GM19328 (cell line): ENCODE measurements around the gene ZIC5.

Source experiments
- ATAC-seq: cut with Tn5 transposase; IDR thresholded peaks from one replicate; pipeline ENCODE4 v1.9.1; 2021; ENCODE audit warnings: mild to moderate bottlenecking, moderate library complexity; ENCODE audit not compliant: unreplicated experiment

ZIC5 gene

DNA sequence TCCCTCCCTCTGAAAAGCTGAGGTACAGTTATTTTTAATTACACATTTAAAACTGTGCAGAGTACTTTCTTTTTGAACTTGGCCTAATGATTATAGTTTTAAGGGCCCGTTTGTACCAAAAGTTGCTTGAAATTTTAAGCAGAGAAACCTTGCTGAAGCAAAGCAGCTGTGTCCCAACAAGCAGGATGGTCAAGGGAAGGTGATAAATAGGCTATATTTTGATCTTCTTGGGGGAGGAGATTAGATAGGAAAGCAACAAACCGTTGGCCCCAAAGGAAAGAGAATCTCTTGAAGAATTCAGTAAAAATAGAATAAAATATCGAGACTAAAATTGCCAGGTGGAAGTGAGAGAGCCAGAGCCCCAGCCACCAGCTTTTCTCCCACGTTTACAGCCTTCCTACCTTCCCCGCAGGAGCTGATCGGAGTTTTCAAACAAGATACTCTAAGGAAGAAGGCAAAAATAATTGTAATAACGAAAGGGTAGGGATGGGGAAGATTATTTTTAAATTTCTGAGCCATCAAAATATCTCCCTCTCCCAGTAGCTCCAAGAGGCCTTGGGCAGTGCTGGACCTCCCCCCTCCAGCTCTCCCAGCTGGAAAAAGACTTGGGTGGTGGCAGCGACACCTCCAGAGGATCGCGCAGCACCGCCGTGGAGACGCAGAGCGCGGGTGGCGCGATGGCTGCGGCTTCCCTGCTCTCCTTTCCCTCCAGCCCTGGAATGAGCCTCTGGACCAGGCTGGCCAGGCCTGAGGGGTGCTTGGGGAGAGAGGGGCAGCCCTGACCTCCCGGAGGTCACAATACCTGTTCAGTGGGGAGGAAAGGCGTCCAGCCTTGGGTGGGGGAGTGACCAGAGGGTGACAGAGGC is 15.8 kb upstream of the ZIC5 start:
- no peak for ATAC-seq

DNA sequence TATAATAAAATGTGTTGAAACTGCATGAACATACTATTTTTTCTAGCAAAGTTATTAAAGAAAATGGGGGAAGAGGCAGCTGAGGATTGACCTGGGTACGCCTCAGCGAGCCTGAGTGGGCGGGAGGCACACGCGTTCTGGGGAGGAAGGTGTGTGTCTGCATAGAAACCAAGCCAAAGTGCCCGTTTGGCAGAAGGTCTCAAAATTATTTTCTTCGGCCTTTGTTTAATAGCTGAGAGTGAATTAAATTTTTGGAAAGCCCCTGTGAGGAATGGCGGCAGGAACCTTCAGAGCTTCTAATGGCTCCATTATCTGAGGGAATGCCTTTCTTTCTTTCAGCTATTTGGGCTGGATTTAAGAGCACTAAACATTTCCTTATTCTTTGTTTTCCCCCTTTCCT is 15.2 kb upstream of the ZIC5 start:
- no peak for ATAC-seq

DNA sequence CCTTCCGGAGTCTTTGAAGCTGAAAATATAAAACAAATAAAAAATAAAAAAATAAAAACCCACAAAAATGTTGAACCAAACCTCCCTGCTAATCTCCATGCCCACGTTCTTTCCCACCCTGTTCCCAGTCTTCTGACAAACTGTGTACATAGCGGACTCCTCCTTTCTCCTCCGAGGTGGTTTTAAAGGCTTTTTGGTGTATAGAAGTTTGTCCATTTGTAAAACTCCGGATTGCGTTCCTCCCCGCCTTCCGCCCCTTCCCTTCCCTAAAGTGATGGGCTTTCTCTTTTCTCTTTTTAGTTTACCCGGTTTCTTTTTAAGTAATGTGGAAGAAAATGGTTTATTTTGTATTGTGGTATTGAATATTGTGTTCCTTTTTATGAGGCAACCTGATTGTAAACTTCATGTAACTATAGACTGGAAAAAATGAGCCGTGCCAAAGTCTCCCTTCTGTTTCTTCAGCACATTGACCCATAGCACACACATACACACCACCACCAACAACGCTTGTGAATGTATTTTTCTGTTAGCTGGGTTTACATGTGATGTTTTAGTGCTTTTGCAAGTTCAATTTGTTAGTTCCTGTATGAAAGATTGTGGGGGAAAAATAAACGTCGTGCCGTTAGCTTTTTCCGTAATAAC is 14.4 kb upstream of the ZIC5 start:
- no peak for ATAC-seq

DNA sequence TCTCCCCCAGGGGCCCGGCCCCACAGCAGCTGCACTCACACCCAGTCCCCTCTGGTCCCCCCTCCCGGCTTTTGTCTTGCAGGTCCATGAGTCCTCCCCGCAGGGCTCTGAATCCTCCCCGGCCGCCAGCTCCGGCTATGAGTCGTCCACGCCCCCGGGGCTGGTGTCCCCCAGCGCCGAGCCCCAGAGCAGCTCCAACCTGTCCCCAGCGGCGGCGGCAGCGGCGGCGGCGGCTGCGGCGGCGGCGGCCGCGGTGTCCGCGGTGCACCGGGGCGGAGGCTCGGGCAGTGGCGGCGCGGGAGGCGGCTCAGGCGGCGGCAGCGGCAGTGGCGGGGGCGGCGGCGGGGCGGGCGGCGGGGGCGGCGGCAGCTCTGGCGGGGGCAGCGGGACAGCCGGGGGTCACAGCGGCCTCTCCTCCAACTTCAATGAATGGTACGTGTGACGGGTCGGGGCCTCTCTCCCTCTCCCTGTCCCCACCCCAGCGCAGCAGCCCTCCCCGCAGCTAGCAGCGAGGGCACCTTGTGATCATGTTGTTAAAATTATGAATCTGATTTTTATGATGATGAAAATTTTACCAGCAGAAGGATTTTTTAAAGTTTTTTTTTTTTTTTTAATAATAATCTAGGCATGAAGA is 13.8 kb upstream of the ZIC5 start:
- no peak for ATAC-seq

DNA sequence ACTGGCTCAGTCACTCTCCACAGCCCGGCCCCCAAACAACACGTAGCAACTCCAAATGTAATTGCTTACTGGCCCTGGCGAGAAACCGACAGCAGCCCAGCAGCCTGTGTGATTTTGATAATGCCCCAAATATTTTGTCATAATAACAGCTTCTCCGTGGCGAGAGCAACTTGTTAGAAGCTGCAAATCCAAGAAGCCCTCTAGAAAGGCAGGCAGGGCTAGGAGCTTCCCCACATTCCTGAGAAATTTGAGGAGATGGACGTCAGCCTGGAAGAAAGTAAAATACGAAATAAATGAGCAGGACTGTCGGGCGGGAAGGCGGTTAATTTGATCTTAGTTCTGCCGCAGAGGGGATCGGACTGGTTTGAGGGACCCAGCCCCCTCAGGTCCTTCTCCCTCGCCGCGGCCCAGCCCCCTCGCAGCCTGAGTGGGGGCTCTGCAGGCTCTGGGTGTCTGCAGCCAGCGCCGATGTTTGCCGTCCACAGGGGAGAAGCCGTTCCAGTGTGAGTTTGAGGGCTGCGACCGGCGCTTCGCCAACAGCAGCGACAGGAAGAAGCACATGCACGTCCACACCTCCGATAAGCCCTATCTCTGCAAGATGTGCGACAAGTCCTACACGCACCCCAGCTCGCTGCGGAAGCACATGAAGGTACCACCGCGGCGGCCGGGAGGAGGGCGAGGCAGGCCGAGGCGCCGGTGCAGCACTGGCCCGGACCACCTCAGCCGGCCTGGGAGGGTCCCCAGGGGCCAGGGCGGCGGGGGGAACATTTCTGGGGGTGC is 13.1 kb upstream of the ZIC5 start:
- ATAC-seq = no peak

DNA sequence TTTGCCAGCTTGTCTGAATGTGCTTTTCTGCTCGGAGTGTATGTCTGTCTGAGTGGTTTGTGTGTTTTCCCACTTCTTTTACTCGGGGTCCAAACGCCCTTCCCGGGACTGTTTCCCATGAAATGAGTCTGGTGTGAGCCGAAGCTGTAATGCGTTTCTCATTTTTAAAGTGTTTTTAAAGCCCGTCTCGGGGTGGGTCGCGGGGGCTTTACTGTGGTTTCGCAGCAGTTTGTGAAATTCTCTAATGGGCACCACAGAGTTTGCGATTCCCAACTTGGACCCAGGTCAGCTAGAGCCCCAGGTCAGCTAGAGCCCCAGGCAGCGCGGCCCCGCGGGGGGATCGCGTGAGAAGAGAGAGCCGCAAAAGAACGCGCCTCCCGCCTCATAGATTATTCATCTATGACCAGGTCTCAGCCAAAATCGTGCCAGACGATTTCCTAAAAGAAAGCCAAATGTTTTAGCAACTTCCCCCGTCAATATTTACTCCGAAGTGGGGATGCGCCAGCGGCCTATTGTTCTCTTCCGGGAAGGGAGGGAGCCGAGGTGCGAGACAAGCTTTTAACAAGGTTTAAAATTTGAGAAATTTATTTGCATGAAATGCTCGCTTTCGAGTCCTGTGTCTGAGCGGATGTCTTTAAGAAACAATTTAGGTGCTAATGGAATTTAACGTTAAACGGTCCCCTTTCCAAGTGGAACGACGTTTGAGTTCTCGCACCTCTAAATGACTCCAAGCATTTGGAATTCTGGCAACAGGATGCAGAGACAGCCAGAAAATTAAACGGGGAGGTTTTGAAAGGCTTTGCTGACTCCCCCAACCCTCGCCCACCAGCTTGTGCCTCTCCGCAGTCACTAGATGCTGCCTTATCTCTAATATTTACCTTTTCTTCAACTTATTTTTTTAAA is 12.2 kb upstream of the ZIC5 start:
- ATAC-seq = no peak

DNA sequence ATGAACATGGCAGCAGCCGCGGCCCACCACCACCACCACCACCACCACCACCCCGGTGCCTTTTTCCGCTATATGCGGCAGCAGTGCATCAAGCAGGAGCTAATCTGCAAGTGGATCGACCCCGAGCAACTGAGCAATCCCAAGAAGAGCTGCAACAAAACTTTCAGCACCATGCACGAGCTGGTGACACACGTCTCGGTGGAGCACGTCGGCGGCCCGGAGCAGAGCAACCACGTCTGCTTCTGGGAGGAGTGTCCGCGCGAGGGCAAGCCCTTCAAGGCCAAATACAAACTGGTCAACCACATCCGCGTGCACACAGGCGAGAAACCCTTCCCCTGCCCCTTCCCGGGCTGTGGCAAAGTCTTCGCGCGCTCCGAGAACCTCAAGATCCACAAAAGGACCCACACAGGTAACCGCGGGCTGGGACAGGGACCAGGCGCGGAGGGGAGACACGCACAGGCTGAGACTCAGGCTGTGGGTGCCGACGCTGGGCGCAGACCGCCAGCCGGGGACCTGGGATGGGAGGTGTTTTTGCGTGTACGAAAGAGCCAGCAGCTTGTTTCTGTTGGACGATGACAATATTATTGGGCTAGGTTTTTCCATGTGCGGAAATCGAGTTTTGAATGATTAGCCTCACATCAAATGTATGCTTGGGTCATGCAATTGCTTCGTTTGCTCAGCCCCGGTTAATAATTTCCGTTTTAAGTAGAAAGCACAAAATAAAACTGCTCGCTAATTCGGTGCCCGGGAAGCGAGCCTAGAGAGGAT is 11.3 kb upstream of the ZIC5 start:
- ATAC-seq = no peak

DNA sequence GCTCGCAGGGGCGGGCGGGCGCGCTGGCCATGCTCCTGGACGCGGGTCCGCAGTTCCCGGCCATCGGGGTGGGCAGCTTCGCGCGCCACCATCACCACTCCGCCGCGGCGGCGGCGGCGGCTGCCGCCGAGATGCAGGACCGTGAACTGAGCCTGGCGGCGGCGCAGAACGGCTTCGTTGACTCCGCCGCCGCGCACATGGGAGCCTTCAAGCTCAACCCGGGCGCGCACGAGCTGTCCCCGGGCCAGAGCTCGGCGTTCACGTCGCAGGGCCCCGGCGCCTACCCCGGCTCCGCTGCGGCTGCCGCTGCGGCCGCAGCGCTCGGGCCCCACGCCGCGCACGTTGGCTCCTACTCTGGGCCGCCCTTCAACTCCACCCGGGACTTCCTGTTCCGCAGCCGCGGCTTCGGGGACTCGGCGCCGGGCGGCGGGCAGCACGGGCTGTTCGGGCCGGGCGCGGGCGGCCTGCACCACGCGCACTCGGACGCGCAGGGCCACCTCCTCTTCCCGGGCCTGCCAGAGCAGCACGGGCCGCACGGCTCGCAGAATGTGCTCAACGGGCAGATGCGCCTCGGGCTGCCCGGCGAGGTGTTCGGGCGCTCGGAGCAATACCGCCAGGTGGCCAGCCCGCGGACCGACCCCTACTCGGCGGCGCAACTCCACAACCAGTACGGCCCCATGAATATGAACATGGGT is 10.6 kb upstream of the ZIC5 start:
- ATAC-seq = no peak

DNA sequence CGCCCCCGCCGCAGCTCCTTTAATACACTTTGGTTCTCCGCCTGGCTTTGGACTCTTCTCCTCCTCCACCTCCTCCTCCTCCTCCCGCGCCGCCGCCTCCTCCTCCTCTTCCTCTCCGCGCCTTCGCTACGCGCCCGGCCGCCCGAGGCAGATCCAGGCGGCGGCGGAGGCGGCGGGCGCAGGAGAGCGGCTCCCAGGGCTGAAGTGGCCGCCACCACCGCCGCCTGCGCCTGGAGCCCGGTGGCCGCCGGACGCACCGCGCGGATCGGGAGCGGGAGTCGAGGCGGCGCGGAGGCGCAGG is 10.1 kb upstream of the ZIC5 start, which contains the start of gene ZIC2:
Gene ZIC2 (plus strand): TSS at position 50 of the 301 bp plus-strand sequence. CDS start 281 bp downstream, outside the sequence.
- no peak for ATAC-seq

DNA sequence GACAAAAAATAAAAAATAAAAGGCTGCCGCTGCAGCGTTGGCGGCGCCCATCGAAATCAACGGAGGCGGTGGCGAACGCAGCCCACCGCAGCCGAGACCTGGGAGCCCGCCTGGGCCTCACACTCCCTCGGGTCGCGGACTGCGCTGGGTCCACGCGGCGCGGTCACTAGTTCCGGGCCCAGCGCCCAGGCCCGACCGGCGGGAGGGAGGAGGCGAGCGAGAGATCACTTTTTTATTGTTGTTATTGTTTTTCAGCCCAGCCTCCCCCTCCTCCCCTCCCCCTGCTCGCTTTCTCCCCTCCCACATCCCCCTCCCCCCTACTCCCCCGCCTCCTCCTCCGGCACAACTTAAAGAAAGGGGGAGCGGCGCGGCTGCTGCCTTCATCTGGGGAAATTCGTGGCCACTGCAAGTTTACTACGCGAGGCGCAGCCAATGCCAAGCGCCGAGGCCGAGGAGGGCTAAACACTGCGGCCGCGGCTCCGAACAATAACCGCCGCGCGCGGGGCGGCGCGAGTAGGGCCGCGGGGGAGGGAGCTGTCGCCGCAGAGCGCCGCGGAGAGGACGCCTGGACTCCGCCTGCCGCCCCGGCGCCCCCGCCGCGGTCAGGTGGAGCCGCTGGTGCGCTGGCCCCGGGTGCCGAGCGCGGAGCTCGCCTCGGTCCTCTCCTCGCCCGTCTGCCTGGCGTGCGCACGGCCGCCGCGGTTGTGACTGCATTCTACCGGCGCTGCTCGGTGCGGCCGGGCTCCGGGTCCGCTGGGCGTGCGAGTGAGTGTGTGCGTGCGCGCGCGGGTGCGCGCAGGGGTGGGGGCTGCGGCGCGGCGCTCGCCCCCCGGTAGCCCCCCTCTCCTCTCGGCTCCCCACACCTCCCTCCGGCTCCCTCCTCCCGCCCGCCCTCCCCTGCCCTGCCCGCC is 9.5 kb upstream of the ZIC5 start:
- no peak for ATAC-seq

DNA sequence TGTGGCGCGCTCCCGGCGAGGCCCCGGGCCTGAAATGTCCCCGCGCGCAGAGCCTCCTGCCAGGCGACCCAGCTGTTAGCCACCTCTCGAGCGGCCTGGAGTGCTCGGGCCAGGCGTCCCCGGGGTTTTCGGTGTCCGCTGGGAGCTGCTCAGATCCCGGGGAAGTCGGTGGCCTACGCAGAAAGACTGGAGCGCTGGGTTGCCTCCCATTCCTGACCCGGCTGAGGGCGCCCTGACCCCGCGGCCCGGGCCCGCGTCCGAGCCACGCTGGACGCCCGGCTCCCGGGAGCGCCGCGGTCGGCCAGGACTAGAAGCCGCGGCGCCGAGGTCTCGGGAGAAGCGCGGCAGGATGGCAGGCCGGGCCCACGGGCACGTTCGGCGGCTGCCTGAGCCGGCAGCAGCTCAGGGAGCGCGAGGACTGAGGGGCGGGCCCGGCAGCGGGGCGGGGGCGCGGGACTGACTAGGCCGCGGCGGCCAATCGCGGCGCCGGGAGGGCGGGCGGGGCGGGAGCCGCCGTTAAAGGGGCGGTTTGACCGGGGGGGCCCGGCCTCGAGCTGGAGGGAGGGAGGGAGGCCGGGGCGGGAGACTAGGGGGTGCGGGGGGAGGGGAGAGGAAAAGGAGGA is 8.7 kb upstream of the ZIC5 start:
- ATAC-seq = no peak

DNA sequence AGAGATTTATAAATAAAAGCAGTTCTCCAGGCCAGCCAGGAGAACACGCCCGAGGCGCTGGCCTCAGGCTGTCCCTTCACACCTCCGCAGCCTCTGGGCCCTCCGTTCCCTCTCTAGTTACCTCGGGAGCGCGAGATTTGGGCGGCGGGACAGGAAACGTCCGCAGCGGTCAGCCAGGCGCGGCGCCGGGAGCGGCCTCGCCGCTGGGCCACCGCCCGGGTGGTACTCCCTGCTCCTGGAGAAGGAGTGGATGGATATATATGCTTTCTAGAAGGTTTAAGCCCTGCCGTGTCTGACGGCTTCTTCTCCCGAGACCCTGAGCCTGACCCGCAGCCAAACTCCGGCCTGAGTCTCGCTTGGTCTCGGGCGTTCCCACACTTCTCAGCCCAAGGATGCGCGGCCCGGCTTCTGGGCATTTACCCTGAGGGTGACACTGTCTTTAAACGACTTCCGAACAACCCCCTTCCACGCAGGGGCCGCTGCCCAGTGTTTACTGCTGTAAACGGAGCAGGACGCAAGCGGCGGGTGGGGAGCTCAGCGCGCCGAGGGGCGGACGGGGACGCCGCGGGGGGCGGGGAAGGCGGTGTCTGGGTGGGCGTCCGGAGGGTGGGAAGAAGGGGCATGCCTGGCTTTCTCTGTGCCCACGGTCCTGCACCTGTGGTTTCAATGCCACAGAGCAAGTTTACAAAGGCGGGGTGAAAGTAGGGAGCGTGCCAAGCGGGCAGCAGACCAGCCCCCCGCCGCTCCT is 8.1 kb upstream of the ZIC5 start:
- ATAC-seq = no peak

DNA sequence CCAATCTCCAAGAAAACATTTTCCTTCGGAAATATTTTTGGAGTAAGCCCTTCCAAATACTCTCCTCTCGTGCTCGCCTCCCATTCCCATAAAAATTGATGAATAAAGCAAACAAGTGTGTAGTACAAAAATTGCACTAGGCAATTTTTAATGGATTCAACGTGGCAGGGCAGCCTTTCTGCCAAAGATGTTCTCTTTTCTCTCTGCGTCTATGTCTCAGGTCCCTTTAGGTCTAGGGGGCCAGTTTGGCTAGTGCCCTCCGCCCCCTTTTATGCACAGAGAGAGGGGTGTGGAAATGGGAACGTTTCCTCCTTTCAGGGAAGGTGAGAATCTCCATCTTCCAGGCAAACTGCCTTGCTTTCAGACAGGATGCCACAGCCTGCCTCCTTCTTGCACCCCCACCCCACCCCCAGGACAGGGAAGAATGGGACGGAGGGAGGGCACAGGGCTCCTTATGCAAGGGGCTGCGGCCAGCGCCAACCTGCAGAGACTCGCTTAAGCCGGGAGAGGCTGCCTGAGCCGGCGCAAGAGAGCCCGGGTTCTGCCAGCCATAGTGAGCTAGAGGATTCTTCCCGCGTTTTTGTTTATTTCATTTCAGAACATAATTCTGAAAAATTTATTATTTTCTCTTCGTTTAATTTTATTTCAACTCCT is 7.4 kb upstream of the ZIC5 start:
- ATAC-seq = no peak

DNA sequence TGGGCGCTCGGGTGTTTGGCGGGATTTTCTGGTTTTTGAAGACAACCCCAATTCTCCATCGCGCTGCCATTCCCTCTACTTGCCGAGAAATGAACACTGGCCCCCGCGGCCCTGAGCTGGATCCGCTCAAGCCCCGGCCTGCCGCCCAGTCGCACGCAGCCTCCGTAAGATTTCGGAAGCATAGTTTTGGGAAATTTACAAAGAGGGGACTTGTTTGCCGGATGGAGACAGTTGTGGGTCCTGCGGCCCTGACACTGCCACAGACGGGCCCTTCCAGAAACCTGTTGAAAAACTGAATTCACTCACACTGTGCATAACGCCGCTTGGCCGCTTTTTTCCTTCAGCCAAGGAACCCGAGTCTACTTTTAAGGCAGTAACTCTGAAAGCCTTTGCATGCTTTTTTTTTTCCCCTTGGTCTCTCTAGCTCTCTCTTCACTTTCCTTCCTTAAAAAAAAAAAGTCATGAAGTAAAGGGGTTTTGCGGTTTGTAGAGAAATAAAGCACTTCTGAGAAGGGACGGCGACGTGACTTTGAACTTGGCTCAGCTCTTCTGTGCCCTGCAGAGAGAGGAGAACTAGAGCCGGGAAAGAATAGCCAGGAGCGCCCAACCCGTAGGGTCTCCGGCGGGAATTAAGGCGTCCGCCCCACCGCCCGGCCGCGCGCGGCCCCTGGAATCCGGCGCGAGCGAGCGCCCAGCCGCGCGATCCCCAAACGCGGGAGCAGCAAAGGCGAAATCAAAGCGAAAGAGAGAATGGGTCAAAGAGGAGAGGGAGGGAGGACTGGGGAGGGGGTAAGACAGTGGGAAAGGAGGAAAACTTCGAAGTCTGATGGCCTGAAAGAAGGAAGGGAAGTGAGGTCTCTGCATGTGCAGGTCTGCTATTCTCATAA is 6.6 kb upstream of the ZIC5 start:
- no peak for ATAC-seq

DNA sequence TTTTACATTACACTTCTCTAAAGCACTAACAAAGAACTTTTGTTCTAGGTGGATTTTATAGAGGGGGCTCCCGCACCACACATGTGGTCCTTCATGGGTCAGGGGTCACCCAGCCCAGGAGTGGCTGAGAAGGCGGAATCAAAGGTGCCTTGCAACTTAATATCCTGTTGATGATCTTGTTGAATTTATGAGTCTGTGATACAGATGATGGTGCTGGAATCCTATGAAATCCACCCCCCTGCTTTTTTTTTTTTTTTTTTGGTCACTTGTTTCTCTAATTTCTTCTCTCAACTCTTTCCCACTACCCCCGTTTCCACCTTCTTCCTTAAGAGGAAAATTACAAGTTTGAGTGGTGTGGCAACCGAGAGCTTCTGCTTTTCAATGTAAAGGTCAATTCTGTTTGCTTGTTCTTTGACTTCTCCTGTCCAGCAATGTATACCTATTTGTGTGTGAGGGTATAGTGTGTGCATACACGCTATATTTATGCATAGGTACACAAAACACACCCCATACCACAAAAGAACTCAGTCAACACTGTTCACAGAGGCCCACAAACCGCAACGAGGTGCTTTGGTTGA is 5.9 kb upstream of the ZIC5 start:
- ATAC-seq = no peak
